Calu3 (cell line): ENCODE data around the gene SDHAF2. TPM values are rescaled to one million over a fixed set of nuclear protein-coding genes. Genes with fewer than 3 reads are reported as not detected.

Experiments used
- BruUV-seq: library from RNA; stranded (reverse); fragments of 400-500 nt; replicated peaks from 2 replicates; lab custom pipeline; 2021; lab: Mats Ljungman, UMichigan
- CTCF ChIA-PET: fragments of 300-600 bp; sonication (Branson Sonifier 250); formaldehyde crosslinking; loops from one replicate; lab custom pipeline; 2022; ENCODE audit warnings: antibody characterized with exemption; lab: Charles Lee
- DNase-seq: peaks from one replicate; pipeline ENCODE4 v3.0.0; 2022
- H3K27ac Mint-ChIP-seq: one replicate; pipeline ENCODE4 v1.8.0; 2022; ENCODE audit warnings: mixed read lengths; ENCODE audit not compliant: unreplicated experiment
- H3K27me3 Mint-ChIP-seq: one replicate; pipeline ENCODE4 v1.8.0; 2022; ENCODE audit warnings: mixed read lengths; ENCODE audit not compliant: unreplicated experiment
- H3K36me3 Mint-ChIP-seq: one replicate; pipeline ENCODE4 v1.8.0; 2022; ENCODE audit warnings: mild to moderate bottlenecking, moderate library complexity, mixed read lengths; ENCODE audit not compliant: insufficient read depth, unreplicated experiment
- H3K4me1 Mint-ChIP-seq: one replicate; pipeline ENCODE4 v1.8.0; 2022; ENCODE audit warnings: mild to moderate bottlenecking, low read depth, mixed read lengths; ENCODE audit not compliant: unreplicated experiment
- H3K4me3 Mint-ChIP-seq: one replicate; pipeline ENCODE4 v1.8.0; 2022; ENCODE audit warnings: mild to moderate bottlenecking, low read depth, moderate library complexity, mixed read lengths; ENCODE audit not compliant: unreplicated experiment
- H3K9me3 Mint-ChIP-seq: one replicate; pipeline ENCODE4 v1.8.0; 2022; ENCODE audit warnings: low read depth, mixed read lengths; ENCODE audit not compliant: unreplicated experiment
- intact Hi-C: fragments of 100-400 bp; cut with micrococcal nuclease; formaldehyde crosslinking; loops from one replicate; pipeline ENCODE4 v1.10.0; 2022; ENCODE audit not compliant: unreplicated experiment
- total RNA-seq: library from RNA; stranded (reverse); gene quantifications from 2 replicates; pipeline ENCODE4 v1.2.3, GENCODE V29; 2022
- TF ChIP-seq, protein P1 (sequence below): fragments of 200-600 bp; IDR thresholded peaks from one replicate; pipeline ENCODE4 v1.8.0; 2022; ENCODE audit warnings: antibody characterized with exemption; ENCODE audit not compliant: unreplicated experiment

Gene SDHAF2
- total RNA-seq, 1 experiment from 2014 or later: 42.1 TPM

DNA sequence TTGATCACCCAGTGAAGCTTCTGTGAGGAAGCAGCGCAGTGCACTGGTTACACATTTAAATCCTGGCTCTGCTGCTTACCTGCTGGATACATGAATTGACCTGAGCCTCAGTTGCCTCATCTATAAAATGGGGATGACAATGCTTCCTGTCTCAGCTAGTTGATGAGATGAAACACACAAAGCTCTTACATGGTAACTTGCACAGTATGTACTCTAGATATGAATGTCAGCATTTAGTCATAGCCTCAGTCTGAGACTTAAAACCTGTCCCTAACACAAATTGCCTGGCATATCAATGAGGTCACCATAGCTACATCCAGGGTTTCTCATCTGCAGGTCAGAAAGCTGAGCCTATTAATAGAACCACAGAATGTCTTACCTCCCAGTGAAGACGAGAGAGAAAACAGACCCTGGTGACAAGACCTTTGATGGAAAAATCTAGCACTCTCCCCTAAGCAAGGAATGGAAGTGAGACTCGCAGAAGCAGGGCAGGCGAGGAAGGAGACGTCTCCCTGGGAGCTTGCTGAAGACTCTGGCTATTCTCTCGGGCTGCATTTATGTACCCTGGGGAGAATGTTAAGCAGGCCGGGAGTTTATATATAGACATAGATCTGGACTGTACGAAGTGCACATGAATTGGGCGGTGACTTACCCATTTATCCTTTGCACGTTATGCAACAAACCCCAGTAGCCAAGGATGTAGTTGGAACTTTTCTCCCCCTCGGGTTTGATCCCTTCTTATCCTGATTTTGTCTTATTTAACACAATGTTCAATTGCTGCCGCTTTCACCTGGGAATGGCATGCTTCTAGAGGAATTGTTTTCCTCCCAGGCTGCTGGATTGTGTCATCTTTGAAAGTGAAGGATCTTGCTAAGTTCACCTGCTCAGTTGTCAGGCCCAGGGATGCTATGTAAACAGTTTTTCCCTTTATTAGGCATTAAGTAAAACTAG, 18.0 kb downstream of the SDHAF2 start:
- Mint-ChIP-seq H3K4me3 (no peak overlapping the region), H3K9me3 (no peaks in the 10 kb centered on the region), H3K27ac (no peak overlapping the region), H3K4me1 (no peaks in the 10 kb centered on the region), H3K27me3 (no peaks in the 10 kb centered on the region), H3K36me3 (peaks cover 36% of the 10 kb centered on the region)
- CTCF ChIA-PET: interaction anchor here (2.0 kb wide), 1 partner anchor 69 kb away, joined by 16 read pairs; no protein-coding TSS in a partner anchor
- TF ChIP-seq, protein P1, sequence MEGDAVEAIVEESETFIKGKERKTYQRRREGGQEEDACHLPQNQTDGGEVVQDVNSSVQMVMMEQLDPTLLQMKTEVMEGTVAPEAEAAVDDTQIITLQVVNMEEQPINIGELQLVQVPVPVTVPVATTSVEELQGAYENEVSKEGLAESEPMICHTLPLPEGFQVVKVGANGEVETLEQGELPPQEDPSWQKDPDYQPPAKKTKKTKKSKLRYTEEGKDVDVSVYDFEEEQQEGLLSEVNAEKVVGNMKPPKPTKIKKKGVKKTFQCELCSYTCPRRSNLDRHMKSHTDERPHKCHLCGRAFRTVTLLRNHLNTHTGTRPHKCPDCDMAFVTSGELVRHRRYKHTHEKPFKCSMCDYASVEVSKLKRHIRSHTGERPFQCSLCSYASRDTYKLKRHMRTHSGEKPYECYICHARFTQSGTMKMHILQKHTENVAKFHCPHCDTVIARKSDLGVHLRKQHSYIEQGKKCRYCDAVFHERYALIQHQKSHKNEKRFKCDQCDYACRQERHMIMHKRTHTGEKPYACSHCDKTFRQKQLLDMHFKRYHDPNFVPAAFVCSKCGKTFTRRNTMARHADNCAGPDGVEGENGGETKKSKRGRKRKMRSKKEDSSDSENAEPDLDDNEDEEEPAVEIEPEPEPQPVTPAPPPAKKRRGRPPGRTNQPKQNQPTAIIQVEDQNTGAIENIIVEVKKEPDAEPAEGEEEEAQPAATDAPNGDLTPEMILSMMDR: no peak
- no TSS peak for BruUV-seq
- intact Hi-C loops: loop anchor here (2.0 kb wide), 1 partner anchor 181 kb away; no protein-coding TSS in a partner anchor
- DNase-seq: no peak

DNA sequence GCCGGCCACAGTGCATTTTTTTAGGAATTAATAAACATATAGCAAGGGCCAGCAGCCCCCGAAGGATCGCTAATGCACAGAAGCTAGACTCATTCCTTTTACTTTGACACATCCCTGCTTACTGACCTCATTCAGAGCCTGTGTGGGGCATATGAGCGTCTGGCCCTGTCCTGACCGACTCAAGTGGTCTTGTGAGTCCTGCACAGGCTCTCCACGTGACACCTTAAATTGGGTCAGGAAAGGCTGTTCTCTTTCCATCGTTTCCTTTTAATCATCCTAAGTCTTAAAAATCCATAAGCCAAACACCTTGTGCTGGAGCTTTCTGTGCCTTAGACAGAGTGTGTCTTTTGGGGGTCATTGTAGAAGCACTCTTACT, 18.6 kb downstream of the SDHAF2 start:
- DNase-seq: no peak
- TF ChIP-seq, protein P1: no peak
- Mint-ChIP-seq H3K36me3 (peaks cover 30% of the 10 kb centered on the region), H3K27me3 (no peaks in the 10 kb centered on the region), H3K4me3 (no peak overlapping the region), H3K4me1 (no peaks in the 10 kb centered on the region), H3K9me3 (no peaks in the 10 kb centered on the region), H3K27ac (no peak overlapping the region)
- CTCF ChIA-PET: no interaction called here
- BruUV-seq: no TSS peak
- intact Hi-C loops: no loop called here

DNA sequence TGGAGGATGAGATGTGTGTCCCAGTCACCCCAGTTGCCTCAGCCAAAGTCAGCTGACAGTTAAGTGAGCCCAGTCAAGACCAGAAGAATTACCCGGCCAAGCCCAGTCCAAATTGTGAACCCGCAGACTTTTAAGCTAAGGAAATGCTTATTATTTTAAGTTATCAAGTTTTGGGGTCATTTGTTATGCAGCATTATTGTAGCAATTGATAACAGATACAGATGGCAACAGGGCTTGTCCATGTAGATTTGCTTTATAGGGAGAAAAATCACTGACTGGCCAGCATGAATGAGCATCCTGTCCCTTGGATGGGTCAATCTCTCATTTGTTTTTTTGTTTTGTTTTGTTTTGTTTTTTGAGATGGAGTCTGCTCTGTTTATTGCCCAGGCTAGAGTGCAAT, 22.9 kb downstream of the SDHAF2 start:
- TF ChIP-seq, protein P1: no peak
- Mint-ChIP-seq H3K4me1 (no peaks in the 10 kb centered on the region), H3K9me3 (no peaks in the 10 kb centered on the region), H3K4me3 (no peak overlapping the region), H3K27ac (no peak overlapping the region), H3K36me3 (peaks cover 26% of the 10 kb centered on the region), H3K27me3 (no peaks in the 10 kb centered on the region)
- intact Hi-C loops: no loop called here
- CTCF ChIA-PET: no interaction called here
- no peak for DNase-seq
- no TSS peak for BruUV-seq

DNA sequence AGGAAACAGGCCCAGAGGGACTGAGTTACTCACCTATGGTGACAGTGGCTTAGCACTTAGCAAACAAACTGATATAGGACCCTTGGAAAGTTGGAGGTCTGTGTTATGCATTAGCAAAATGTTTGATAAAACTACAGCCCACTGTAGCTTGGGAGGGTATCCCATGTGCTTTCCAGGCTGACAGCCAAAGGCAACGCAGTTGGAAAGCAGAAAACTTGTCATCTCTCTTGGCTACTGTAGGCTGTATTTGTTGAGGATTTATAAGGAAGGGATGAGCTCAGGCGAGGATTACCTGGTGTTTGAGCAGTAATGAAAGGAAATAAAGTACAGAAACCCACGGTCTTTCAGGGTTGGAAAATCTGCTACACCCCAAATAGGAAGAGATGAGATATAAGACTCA, 23.8 kb downstream of the SDHAF2 start:
- CTCF ChIA-PET: no interaction called here
- H3K4me3 Mint-ChIP-seq: no peak overlapping the region
- no peaks in the 10 kb centered on the region for H3K27me3 Mint-ChIP-seq
- intact Hi-C loops: no loop called here
- no peaks in the 10 kb centered on the region for H3K4me1 Mint-ChIP-seq
- H3K9me3 Mint-ChIP-seq: no peaks in the 10 kb centered on the region
- H3K36me3 Mint-ChIP-seq: peaks cover 20% of the 10 kb centered on the region
- BruUV-seq: no TSS peak
- TF ChIP-seq, protein P1: no peak
- no peak for DNase-seq
- H3K27ac Mint-ChIP-seq: no peak overlapping the region
